ENCODE results near the gene SH3BGRL2.

DNA sequence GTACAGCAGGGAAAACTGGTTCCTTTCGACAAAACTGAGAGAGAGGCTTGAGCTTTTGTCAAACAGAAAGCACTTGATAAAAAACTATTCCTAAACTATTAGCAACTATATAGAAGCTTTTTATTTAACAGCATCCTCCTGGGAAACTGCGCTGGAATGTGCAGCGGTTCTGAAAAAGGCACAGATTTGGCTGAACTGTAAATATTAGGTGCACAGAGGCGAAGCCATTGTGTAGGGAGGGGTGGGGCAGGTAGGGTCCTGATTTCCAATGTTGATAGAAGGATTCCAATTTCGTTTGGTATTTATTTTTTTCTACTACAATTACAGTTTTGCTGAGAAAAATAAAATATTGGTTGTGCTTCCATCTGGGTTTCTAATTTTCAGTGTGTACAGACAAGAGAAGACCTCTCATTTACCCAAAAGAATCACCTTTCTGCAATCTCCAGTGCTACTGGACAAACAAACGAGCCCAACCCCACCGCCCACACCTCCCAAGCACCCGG is 698 bp upstream of the SH3BGRL2 start:
- TF ChIP-seq, protein P1, sequence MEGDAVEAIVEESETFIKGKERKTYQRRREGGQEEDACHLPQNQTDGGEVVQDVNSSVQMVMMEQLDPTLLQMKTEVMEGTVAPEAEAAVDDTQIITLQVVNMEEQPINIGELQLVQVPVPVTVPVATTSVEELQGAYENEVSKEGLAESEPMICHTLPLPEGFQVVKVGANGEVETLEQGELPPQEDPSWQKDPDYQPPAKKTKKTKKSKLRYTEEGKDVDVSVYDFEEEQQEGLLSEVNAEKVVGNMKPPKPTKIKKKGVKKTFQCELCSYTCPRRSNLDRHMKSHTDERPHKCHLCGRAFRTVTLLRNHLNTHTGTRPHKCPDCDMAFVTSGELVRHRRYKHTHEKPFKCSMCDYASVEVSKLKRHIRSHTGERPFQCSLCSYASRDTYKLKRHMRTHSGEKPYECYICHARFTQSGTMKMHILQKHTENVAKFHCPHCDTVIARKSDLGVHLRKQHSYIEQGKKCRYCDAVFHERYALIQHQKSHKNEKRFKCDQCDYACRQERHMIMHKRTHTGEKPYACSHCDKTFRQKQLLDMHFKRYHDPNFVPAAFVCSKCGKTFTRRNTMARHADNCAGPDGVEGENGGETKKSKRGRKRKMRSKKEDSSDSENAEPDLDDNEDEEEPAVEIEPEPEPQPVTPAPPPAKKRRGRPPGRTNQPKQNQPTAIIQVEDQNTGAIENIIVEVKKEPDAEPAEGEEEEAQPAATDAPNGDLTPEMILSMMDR (IDR thresholded peaks at IDR 0.05) = no peak
- TF ChIP-seq POLR2A (IDR thresholded peaks at IDR 0.05) = no peak
